ENCODE results near the gene RBM20. TPM values are rescaled to one million over a fixed set of nuclear protein-coding genes. Genes with fewer than 3 reads are reported as not detected.

RBM20 gene
- total and polyA plus RNA-seq, 2 experiments from 2014 or later = not detected

- WGBS, 2 experiments (ENCODE audit: low coverage in 1 of 2, low lambda C conversion rate in 2 of 2, missing lambda C conversion rate in 2 of 2) = 62 to 72% methylated on average over 2 of the region's 2 CpGs
- in situ Hi-C loops (cut with MboI) = no loop called here
- no peak for DNase-seq
Observed at GRCh38 chr10:110691139-110691538, 47.0 kb downstream of the RBM20 start.

GRCh38 chr10:110694263-110694662 lies 50.1 kb downstream of the RBM20 start:
- H3K27ac ChIP-seq = no peak overlapping the region
- WGBS, 2 experiments (ENCODE audit: low coverage in 1 of 2, low lambda C conversion rate in 2 of 2, missing lambda C conversion rate in 2 of 2) = 25 to 39% methylated on average over 1 of the region's 1 CpG
- no peaks in the 10 kb centered on the region for H3K79me2 ChIP-seq (ENCODE audit: insufficient read depth)
- no peaks in the 10 kb centered on the region for H3F3A ChIP-seq (ENCODE audit: insufficient read depth)
- no peaks in the 10 kb centered on the region for H4K20me1 ChIP-seq (ENCODE audit: insufficient read depth)
- no peak for TF ChIP-seq EZH2 (IDR thresholded peaks at IDR 0.05; ENCODE audit: insufficient read depth, poor library complexity, severe bottlenecking)
- no peak for TF ChIP-seq EZH2phosphoT487 (IDR thresholded peaks at IDR 0.05; ENCODE audit: insufficient read depth, low read depth)
- in situ Hi-C loops (cut with MboI) = no loop called here
- H2AFZ ChIP-seq = no peak overlapping the region
- no peaks in the 10 kb centered on the region for H3K36me3 ChIP-seq (ENCODE audit: low read depth)
- H3K9me3 ChIP-seq (ENCODE audit: low read depth) = no peaks in the 10 kb centered on the region
- no peaks in the 10 kb centered on the region for H3K4me1 ChIP-seq (ENCODE audit: insufficient read depth)
- no peak overlapping the region for H3K9ac ChIP-seq
- DNase-seq = no peak
- H3K27me3 ChIP-seq (replicated peaks; ENCODE audit: insufficient read depth) = peaks cover 51% of the 10 kb centered on the region
- no peak overlapping the region for H3K4me2 ChIP-seq (ENCODE audit: unreplicated experiment)
- no peaks in the 10 kb centered on the region for H3K9me2 ChIP-seq (ENCODE audit: insufficient read depth)
- no peak overlapping the region for H3K4me3 ChIP-seq

More at GRCh38 chr10:110691139-110691538, 47.0 kb downstream of the RBM20 start:
- Histone ChIP-seq H3F3A (ENCODE audit: insufficient read depth) (no peaks in the 10 kb centered on the region), H3K9me3 (ENCODE audit: low read depth) (no peaks in the 10 kb centered on the region), H3K27ac (no peak overlapping the region), H3K4me2 (ENCODE audit: unreplicated experiment) (no peak overlapping the region), H3K9me2 (ENCODE audit: insufficient read depth) (no peaks in the 10 kb centered on the region), H3K4me3 (no peak overlapping the region), H3K4me1 (ENCODE audit: insufficient read depth) (no peaks in the 10 kb centered on the region), H3K36me3 (ENCODE audit: low read depth) (no peaks in the 10 kb centered on the region), H4K20me1 (ENCODE audit: insufficient read depth) (no peaks in the 10 kb centered on the region), H3K27me3 (replicated peaks; ENCODE audit: insufficient read depth) (peaks cover 44% of the 10 kb centered on the region), H2AFZ (no peak overlapping the region), H3K9ac (no peak overlapping the region), H3K79me2 (ENCODE audit: insufficient read depth) (no peaks in the 10 kb centered on the region)
- TF ChIP-seq EZH2phosphoT487 (IDR thresholded peaks at IDR 0.05; ENCODE audit: insufficient read depth, low read depth) (no peak), EZH2 (IDR thresholded peaks at IDR 0.05; ENCODE audit: insufficient read depth, poor library complexity, severe bottlenecking) (no peak)

GRCh38 chr10:110694820-110695538 lies 50.8 kb downstream of the RBM20 start:
- TF ChIP-seq EZH2phosphoT487 (IDR thresholded peaks at IDR 0.05; ENCODE audit: insufficient read depth, low read depth) = no peak
- TF ChIP-seq EZH2 (IDR thresholded peaks at IDR 0.05; ENCODE audit: insufficient read depth, poor library complexity, severe bottlenecking) = no peak
- Histone ChIP-seq H3K79me2 (ENCODE audit: insufficient read depth) (no peaks in the 10 kb centered on the region), H2AFZ (no peak overlapping the region), H3K36me3 (ENCODE audit: low read depth) (no peaks in the 10 kb centered on the region), H3K9me3 (ENCODE audit: low read depth) (no peaks in the 10 kb centered on the region), H4K20me1 (ENCODE audit: insufficient read depth) (no peaks in the 10 kb centered on the region), H3K27me3 (replicated peaks; ENCODE audit: insufficient read depth) (peaks cover 51% of the 10 kb centered on the region), H3K4me3 (no peak overlapping the region), H3K9me2 (ENCODE audit: insufficient read depth) (no peaks in the 10 kb centered on the region), H3K4me1 (ENCODE audit: insufficient read depth) (no peaks in the 10 kb centered on the region), H3K9ac (no peak overlapping the region), H3F3A (ENCODE audit: insufficient read depth) (no peaks in the 10 kb centered on the region), H3K27ac (no peak overlapping the region), H3K4me2 (ENCODE audit: unreplicated experiment) (no peak overlapping the region)
- 66 to 67% methylated on average over 5 of the region's 5 CpGs for WGBS, 2 experiments (ENCODE audit: low coverage in 1 of 2, low lambda C conversion rate in 2 of 2, missing lambda C conversion rate in 2 of 2)
- DNase-seq = no peak
- in situ Hi-C loops (cut with MboI) = no loop called here

- H3K79me2 ChIP-seq (ENCODE audit: insufficient read depth) = no peaks in the 10 kb centered on the region
- no peaks in the 10 kb centered on the region for H3K4me1 ChIP-seq (ENCODE audit: insufficient read depth)
- 25 to 38% methylated on average over 2 of the region's 2 CpGs for WGBS, 2 experiments (ENCODE audit: low coverage in 1 of 2, low lambda C conversion rate in 2 of 2, missing lambda C conversion rate in 2 of 2)
- H3K36me3 ChIP-seq (ENCODE audit: low read depth) = no peaks in the 10 kb centered on the region
- H3F3A ChIP-seq (ENCODE audit: insufficient read depth) = no peaks in the 10 kb centered on the region
- peaks cover 49% of the 10 kb centered on the region for H3K27me3 ChIP-seq (replicated peaks; ENCODE audit: insufficient read depth)
- H3K4me2 ChIP-seq (ENCODE audit: unreplicated experiment) = no peak overlapping the region
- no peaks in the 10 kb centered on the region for H3K9me3 ChIP-seq (ENCODE audit: low read depth)
- H3K27ac ChIP-seq = no peak overlapping the region
- peak; percentile 13 for DNase-seq
- H3K9me2 ChIP-seq (ENCODE audit: insufficient read depth) = no peaks in the 10 kb centered on the region
- H4K20me1 ChIP-seq (ENCODE audit: insufficient read depth) = no peaks in the 10 kb centered on the region
- TF ChIP-seq EZH2 (IDR thresholded peaks at IDR 0.05; ENCODE audit: insufficient read depth, poor library complexity, severe bottlenecking) = no peak
- in situ Hi-C loops (cut with MboI) = no loop called here
- H3K9ac ChIP-seq = no peak overlapping the region
- H2AFZ ChIP-seq = no peak overlapping the region
- H3K4me3 ChIP-seq = no peak overlapping the region
Observed at GRCh38 chr10:110695539-110695886, 51.4 kb downstream of the RBM20 start.
